NCI-H510A (cell line): ENCODE results near the gene YPEL3.

Experiments
- DNase-seq: peaks from one replicate; lab custom pipeline; 2025; lab: John Stamatoyannopoulos, UW

The YPEL3 gene

DNA sequence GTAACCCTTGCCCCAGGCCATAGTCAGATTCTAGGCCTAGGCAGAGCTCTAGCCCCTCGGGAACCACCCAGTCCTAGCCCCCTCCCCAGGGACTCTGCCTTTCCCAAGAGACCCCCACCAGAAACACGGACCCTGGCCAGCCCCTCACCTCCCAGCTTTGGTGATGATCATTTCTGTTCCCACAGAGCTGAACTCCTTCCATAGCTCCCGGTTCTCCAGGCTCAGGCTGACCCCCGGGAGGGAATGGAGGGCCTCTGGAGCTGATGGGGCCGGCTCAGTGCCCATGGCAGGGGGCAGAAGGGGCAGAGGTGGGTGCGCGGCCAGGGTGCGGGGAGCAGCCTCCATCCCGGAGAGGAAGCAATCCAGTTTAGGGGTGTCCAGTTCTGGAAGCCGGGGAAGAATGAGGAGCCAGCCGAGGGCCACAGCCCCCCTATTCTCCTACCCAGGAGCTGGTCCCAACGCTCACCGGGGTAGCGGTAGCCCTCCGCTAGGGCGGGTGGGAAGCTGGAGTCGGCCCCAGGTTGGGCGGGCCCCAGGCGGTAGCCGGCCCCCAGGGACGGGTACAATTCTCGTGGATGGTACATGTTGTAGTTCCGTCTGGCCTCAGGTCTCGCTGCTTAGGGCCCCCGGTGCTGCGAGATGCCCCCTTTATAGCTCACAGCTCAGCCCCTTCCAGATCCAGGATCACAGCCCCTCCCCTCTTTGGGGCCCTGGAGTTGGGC is 5.2 kb downstream of the YPEL3 start:
- no peak for DNase-seq

DNA sequence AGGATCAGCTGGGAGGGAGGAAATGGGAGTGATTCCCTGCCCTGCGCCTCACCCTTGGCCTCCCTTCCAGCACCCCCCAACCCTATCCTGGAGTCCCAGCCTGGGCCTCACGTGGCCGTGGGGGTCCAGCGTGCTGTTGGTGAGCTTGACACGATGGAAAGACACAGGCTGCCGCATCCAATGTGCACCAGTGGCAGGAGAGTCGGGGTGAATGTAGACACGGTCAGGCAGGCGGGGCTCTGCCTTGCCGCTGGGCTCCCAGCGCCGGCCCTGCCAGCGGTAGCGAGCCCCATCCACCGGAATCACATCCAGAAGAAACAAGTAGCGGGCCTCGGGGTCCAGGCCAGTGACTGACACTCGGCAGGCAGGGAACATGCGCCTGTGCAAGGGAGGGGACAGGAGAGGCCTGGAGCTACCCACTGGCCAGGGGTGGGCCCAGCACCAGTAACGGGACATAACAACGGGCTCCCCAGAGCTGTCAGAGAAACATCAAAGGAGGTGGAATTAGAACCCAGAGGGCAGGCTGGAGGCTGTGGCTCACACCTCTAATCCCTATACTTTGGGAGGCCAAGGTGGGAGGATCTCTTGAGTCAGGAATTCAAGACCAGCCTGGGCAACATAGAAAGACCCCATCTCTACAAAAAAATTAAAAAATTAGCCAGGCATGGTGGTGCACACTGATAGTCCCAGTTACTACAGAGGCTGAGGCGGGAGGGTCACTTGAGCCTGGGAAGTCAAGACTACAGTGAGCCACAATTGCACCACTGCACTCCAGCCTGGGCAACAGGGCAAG is 7.0 kb downstream of the YPEL3 start:
- DNase-seq: no peak

- DNase-seq: no peak
Measured at GRCh38 chr16:30088237-30088831, 7.7 kb downstream of the YPEL3 start.

DNA sequence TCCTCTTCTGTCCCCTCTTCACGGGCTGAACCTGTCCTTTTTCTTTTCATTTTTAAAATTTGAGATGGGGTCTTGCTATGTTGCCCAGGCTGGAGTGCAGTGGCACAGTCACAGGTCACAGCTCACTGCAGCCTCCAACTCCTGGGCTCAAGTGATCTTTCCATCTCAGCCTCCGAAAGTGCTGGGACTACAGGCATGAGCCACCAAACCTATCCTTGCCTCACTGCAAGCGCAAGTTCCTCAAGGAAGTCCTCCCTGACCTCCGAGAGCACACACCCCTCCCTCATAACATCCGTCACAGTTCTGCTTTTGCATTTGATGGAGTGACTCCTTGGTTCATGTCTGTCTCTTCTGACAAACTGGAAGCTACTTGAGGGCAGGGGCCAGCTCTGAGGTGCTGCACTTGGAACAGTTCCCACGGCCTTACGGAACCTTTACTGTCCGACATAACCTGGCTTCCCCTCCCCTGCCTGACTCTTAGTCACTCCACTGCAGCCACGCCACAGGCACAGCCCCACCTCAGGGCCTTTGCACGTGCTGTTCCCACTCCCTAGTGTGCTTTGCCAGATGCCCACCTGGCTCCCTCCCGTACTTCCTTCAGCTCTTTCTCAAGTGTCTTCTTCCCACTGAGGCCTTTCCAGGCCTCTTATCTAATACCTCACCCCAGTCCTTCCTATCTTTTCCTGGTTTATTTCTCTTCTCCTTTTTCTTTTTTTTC is 8.7 kb downstream of the YPEL3 start:
- DNase-seq: no peak

GRCh38 chr16:30086291-30087140 is 9.5 kb downstream of the YPEL3 start:
- DNase-seq: no peak

DNA sequence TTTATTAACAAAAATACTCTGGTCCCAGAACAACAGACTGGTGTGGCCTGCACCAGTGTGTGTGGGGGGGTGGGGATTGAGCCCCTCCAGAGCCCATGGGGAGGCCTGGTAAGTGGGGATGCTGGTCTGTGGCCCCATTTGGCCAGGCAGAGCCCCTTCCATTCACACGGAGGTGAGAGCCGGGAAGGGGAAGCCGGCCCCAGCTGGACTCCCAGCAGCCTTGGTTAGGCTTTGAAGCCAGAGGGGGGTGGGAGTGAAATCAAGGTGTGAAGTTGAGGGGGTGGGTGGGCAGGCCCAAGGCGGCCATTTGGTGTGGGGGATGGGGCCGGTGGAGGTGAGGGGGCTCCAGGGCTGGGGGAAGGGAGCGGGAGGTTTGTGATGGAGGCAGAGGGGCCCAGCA is 10.2 kb downstream of the YPEL3 start:
- no peak for DNase-seq

DNA sequence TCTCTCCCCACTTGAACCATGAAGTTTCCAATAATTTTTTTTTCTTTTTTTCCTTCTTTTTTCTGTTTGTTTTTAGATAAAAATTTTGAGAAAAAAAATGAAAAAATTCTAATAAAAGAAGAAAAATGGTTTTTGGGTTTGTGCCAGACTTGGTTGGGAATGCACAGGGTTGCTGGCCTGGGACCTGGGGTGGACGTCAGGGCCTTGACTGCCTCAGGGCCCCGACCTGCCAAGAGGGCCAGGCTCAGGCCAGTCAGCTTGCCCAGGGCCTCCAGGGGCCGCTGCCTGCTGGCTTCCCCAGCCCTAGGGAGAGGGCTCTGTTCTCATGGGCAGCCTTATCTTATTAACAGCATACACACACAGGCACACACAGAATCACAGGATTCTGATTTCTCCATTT is 10.8 kb downstream of the YPEL3 start:
- DNase-seq: no peak

DNA sequence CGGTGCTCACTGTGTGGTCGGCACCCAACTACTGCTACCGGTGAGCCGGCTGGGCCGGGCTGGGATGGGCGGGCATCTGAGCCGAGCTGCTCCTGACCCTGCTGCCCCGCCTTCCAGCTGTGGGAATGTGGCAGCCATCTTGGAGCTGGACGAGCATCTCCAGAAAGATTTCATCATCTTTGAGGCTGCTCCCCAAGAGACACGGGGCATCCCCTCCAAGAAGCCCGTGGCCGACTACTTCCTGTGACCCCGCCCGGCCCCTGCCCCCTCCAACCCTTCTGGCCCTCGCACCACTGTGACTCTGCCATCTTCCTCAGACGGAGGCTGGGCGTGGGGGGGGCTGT is 11.2 kb downstream of the YPEL3 start:
- DNase-seq: no peak

GRCh38 chr16:30084096-30084815 is 11.8 kb downstream of the YPEL3 start:
- DNase-seq: no peak

DNA sequence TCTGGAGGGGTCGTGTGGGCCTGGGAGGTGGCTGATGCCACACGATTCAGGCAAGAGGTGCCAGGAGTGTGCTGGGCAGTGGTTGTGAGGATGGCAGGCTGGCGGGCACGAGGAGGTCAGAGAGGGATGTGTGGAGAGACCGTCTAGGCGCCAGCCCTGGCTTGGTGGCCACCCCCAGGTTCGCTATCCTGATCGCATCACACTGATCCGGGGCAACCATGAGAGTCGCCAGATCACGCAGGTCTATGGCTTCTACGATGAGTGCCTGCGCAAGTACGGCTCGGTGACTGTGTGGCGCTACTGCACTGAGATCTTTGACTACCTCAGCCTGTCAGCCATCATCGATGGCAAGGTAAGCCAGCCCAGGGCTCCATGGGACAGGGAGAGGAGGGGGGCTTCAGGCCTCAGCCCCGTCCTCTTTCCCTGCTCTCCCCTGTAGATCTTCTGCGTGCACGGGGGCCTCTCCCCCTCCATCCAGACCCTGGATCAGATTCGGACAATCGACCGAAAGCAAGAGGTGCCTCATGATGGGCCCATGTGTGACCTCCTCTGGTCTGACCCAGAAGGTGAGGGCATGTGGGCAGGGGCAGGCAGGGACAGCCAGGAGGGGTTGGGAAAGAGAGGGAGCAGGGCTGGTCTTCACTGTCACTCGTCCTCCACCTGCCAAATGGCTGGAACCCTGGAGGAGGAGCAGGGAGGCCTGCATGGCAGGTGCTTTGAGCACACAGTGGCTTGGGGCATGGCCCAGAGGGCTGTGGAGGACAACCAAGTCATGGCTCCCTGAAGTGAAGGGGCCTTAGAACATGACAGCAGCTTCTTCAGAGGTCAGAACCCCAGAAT is 12.6 kb downstream of the YPEL3 start:
- no peak for DNase-seq

DNA sequence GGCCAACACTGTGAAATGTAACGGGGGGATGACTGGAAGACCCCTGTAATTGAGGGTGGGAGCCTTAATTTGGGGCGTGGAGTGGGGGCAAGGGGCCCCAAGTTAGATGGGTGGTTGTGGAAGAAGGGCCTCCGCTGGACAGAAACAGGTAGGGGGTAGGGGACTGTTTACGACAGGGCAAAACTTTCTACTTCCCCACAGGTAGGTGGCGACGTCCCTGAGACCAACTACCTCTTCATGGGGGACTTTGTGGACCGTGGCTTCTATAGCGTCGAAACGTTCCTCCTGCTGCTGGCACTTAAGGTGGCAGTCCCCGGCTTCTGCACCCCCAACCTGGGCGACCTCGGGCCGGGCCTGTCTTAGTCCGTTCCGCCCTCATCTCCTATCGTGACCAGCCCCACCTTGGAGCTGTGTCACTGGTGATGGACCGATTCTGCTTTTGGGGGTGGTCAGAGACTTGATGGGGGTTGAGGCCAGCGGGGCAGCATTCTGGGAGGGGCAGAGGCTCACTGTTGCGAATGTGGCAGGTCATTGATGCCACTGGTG is 13.4 kb downstream of the YPEL3 start:
- no peak for DNase-seq

DNA sequence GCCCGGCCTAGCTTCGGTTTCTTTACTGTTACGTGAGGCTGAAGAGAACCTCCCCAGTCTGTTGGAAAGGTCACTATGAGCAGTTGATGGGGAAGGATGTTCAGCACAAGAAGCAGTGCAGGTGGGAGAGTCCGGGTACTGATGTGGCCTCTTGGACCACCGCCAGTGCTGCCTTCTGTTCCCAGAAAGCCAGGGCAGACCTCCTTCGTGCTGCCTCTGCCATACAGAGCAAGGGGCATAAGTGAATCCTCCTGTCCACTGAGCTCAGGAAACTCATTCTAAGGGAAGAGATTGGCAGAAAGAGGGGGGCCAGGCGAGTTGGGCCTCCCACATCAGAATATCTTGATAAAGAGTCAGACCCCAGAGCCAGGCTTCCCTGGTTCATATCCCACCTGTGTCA is 16.5 kb downstream of the YPEL3 start:
- DNase-seq: no peak

- no peak for DNase-seq
Measured at GRCh38 chr16:30078744-30079143, 17.3 kb downstream of the YPEL3 start.

- DNase-seq: no peak
Measured at GRCh38 chr16:30077656-30078055, 18.4 kb downstream of the YPEL3 start.

- DNase-seq: no peak
Measured at GRCh38 chr16:30076276-30076791, 19.7 kb downstream of the YPEL3 start.

GRCh38 chr16:30075503-30076275 is 20.3 kb downstream of the YPEL3 start, which contains the start of gene PPP4C:
PPP4C (plus strand) TSS chr16:30075994; CDS start chr16:30076378, 384 bp downstream.
- peak; percentile 93 for DNase-seq

DNA sequence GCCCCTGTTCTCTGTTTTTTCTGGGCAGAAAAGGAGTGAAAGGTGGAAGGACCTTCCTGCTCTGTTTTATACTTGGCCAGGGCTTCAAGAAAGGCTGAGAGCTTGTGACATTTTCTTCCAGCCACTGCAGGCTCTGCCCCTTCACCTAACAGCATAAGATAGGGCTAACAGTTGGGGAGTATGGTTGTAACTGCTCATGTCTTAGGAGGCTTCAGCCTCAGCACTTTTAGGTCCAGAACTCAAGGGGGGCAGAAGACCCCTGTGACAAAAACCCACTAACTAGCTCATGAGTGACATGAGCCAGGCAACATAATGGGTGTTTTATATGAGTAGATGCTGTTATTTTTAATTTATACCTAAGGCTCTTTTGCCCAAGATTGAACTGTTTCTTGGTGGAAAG is 25.5 kb downstream of the YPEL3 start:
- DNase-seq: no peak

GRCh38 chr16:30069611-30070462 is 26.2 kb downstream of the YPEL3 start:
- DNase-seq: no peak
